ENCODE measurements around the gene SCYL3.
"Not testable (repeated sequence)": the region's sequence is repeated elsewhere in the genome, so short reads cannot be mapped to it uniquely, and the experiment has no call there.

SCYL3 gene

GRCh38 chr1:169896013-169896412 is 2.3 kb upstream of the SCYL3 start:
- no peak for DNase-seq

DNA sequence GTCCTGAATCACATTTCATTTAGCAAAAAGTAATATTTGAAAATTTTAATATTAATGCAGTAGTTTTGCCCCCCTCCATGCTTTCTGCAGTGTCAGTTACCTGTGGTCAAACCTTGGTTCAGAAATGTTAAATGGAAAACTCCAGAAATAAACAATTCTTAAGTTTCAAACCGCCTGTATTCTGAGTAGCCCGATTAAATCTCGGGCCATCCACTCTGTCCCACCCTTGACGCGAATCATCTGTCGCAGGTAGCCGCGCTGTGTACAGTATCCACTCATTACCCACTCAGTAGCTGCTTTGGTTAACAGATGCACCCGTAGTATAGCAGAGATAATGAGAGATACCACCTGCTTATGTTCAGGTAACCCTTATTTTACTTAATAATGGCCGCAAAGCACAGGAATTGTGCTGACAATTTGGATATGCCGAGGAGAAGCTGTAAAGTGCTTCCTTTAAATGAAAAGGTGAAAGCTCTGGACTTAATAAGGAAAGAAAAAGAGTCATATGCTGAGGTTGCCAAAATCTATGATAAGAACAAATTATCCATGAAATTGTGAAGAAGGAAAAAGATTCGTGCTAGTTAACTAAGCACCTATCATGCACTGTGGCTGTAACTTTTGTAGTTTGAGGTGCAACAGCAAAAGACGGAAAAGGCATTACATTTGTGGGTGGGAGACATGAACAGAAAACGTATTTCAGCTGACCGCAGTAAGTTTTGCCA is 889 bp upstream of the SCYL3 start:
- DNase-seq = no peak

DNA sequence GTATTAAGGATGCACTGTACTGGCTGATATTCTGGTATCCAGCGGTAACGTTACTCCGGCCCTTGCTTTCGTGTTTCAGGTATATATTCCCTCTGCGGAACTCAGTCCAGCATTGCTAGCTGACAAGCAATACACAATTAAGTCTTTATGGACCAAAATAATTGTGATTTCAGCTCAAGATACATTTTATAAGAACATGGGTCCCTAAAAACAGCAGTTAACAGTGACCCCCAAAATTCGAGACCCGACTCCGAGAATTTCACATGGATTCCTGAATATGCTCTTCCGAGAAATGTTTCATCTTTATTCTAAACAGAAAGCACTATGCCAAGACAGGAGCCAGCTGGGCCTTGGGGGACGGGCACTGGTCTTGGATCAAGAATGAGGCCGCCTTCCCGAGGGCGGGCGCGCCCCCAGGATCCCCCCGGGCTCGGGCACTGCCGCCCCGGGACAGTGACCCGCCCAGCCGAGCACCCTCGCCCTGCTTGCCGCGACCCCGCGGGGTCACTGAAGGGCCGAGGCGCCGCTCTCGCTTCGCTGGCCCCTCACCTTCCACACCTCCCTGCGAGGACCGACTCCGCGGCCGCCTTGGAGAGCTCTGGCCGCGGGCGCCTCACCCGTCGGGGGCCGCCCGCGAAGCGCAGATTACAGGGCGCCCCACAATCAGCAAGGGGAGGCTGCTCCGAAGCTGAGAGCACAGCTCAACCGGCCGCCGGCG is 610 bp downstream of the SCYL3 start:
- peak; percentile 42 for DNase-seq

DNA sequence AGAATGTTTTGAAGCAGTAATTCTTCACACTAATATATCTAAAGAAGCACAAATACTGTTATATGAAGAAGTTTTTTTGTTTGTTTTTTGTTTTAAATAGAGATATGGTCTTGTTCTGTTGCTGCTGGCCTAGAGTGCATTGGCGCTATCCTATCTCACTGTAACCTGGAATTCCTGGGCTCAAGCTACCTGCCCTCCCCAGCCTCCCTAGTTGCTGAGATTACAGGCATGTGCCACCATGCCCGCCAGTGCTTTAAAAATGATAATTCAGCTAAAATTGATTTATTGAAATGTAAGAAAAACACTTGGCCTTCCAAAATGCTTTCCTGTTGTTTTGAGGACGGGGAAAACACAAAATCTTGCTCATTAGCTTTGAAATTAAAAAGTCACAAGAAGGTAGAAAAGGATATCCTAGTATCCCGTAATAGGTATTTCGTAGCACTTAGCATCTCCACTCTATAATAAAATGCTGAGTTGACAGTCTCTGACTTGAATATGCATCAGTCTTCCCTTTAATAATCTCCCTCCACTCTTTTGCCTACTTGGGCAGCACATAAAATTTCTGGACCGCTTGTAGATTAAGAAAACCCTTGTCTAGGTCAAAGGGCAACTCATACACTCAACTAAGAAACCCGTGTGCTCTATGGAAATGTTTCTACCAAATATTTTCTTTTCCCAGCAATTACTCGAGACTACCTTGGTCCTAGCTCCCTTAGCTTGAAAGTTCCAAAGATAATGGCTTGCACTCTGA is 1.3 kb downstream of the SCYL3 start:
- DNase-seq = no peak

DNA sequence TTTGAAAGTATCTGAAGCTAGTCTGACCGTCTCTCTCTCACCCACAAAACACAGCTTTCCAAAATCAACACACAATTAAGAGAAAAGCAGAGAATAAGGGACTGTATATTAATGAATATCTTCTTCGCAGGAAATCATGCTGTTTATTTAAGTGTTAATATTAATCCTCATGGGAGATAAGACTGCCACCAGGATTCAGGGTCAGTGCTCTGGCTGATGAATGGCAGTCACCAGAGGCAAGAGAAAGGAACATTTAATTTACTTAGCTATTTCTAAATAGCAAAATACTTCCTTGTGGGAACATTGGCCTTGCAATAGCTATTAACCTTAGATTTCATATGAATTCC is 2.2 kb downstream of the SCYL3 start:
- DNase-seq = no peak

DNA sequence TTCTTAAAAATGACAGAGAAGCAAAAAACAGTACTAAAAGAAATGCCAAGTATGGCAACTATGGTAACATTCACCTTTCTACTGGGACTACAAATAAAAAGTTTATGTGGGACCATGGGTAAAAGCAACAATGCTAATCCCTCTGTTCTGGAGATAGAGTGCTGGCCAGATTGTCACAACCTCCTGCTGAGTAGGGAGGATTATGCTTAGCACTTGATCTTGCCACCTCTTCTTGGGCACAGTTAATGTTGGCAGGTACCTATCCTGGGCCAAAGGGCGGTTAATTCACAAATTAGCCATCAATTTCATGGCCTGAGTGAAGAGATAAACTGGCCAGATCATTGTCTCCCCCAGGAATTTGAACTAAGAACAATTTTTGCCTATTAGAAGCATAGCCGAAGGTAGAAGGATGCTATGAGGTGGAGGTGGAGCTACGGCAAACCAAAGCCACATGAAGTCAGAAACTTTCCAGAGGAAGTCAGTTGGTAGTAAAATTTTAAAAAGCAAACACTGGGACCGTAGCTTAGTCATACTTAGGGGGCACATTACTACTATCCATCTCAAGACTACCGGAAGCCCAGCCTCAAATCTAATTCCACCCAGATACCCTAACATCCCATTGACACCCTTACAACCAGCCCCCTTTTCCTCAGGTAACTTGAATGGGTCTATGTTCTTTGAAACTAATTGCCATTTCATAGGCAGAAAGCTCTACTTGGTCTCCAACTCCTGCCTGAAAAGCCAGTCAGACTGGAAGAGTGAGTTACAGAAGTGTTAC is 2.7 kb downstream of the SCYL3 start:
- DNase-seq = no peak

DNA sequence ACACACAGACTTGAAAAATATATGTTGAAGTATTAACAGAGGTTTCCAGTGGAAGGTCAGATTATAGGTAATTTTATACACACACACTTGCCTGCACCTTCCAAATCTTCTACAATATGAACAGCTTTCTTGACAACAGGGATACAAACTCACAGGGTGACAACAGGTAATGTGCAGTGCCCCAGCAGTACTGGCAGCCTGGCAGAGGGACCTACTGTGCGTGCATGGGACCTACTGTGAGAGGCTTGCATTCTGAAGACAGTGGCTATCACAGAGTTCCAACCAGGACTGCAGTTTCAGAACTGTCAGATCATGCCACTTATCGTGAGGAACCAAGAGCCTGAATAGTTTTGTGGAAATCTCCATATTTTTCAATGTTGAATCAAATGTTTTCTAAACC is 3.8 kb downstream of the SCYL3 start:
- DNase-seq = no peak

GRCh38 chr1:169886931-169887330 is 6.8 kb downstream of the SCYL3 start:
- DNase-seq = no peak

DNA sequence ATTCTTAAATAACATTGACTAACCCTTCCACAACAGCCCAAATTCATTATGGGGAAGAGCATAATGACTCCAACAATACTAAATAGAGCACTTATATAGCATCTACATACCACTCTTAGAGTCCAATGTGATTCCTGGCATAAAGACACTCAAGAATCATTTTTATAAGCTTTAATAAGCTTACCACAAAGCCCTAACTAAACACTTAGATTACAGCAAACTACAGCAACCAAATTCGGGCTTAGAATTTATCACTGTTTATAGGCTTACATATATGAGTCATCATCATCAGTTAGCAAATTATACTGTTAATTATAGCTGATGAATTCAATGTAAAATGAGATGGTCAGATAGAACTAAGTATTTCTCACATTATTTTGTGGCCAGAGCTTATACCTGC is 7.3 kb downstream of the SCYL3 start:
- DNase-seq = no peak

DNA sequence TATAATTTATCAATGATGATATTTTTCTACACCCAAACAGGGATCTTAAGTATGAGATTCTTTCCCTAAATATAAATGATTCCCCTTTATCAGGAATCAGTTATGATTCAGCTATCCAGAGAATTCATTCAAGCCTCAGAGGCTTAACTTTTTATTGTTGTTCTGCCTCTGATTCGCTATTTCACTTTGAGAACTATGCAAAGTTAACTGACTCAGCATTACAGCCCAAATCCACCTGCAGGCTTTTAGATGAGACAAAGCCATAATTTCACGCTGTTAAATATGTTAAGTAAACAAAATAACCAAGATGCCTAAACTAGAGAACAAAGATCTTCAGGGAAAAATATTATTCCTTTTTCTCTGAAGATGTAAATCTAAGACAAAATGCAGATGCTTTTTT is 8.5 kb downstream of the SCYL3 start:
- no peak for DNase-seq

GRCh38 chr1:169884634-169885033 is 9.1 kb downstream of the SCYL3 start:
- no peak for DNase-seq

DNA sequence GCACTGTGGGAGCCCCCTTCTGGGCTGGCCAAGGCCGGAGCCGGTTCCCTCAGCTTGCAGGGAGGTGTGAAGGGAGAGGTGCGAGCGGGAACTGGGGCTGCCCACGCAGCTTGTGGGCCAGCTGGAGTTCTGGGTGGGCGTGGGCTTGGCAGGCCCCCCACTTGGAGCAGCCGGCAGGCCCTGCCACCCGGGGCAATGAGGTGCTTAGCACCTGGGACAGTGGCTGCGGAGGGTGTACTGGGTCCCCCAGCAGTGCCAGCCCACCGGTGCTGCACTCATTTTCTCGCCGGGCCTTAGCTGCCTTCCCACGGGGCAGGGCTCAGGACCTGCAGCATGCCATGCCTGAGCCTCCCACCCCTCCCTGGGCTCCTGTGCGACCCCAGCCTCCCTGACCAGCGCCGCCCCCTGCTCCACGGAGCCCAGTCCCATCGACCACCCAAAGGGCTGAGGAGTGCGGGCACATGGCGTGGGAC is 11.6 kb downstream of the SCYL3 start:
- no peak for DNase-seq

- no peak for DNase-seq
These were observed 14.5 kb downstream of the SCYL3 start for GRCh38 chr1:169879034-169879840.

GRCh38 chr1:169878498-169878897 is 15.2 kb downstream of the SCYL3 start:
- no peak for DNase-seq

DNA sequence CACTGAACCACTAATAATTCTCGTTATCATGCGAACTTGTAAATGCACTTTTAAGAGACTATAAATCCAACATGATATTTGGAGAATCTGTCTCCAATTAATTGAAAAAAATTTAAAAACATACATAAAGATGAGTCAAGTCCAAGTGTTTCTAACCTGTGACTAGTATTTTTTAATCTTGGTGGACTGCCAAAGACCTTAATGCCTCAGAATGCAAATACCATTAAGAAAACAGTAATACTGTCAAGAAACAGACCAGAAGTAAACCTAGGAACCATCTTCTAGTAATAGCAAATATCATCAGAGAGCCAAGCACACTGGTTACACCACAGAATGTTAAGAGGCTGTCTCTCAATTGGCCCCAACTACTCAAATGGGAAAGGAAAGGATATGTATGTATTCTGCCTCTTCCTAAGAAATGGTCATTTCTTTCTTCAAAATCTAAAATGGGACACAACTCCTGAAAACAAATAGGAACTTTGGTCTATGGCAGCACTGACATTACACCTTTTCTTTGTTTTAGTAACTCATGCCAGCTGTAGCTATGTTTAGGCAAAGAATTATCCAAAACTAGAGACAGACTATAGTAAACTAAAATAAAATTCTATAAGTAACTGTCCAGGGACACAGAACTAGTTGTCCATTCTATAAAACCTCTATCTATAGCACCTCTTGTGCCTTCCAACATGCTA is 15.8 kb downstream of the SCYL3 start:
- no peak for DNase-seq

- no peak for DNase-seq
These were observed 19.5 kb downstream of the SCYL3 start for GRCh38 chr1:169874229-169874628.

GRCh38 chr1:169873582-169874199 is 20.0 kb downstream of the SCYL3 start:
- DNase-seq = no peak

DNA sequence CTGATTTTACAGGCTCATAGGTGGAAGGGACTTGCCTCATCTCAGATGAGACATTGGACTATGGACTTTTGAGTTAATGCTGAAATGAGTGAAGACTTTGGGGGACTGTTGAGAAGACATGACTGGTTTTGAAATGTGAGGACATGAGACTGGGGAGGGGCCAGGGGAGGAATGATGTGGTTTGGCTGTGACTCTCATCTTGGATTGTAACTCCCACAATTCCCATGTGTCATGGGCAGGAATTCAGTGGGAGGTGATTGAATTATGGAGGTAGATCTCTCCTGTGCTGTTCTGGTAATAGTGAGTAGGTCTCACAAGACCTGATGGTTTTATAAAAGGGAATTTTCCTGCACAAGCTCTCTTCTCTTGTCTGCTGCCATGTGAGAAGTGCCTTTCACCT is 20.8 kb downstream of the SCYL3 start:
- DNase-seq = no peak

- DNase-seq = not testable (repeated sequence)
These were observed 21.7 kb downstream of the SCYL3 start for GRCh38 chr1:169871988-169872387.

DNA sequence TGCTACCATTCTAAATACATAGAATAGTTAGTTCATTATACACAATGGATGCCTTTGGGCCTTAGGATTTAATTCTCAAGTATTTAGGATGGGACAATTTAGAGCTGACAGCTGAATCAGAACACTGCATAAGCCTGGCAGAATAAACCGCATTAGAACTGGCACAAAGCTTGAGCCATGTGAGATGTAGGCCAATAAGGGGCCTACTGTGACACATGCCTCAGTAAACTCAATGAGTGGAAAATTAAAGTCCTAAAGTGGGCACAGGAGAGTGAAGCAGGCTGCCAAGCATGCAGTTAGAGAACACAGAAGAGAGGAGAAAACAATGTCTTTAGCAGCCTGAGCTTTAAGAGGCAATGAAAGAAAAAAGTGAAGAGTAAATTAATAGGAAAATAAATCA is 24.3 kb downstream of the SCYL3 start:
- DNase-seq = no peak

DNA sequence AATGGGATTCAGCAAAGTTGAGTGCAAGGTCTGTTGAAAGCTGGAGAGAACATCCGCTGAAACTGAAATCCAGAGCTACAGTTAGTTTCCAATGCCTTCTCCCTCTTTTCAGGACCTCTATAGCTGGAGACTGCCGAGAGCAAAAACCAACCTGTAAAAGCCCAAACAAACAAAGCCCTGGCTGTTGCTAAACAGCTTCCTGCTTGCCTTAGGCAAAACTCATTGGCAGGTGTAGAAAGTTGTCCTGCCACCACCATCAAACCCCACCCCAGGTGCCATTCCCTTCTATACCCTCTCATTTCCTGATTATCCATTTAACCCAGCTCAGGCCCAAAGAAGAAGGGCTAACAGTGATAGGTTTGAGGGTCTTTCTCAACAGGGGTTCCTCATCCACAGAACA is 24.7 kb downstream of the SCYL3 start:
- DNase-seq = no peak
